Mesenchymal stem cell (in vitro differentiated cells and primary cell): ENCODE data around the gene CHRM5.

Experiments
- DNase-seq: peaks from one replicate; pipeline ENCODE4 v3.0.0-alpha.2; 2013
- H2AFZ ChIP-seq: one replicate; pipeline ENCODE4 v1.6.1; 2013; ENCODE audit warnings: low read depth, mild to moderate bottlenecking, control low read depth, inconsistent platforms, low read length, moderate library complexity
- H2AK5ac ChIP-seq: 2 replicates; pipeline ENCODE4 v1.6.1; 2013; ENCODE audit warnings: low read length, moderate library complexity, mild to moderate bottlenecking, inconsistent platforms; ENCODE audit not compliant: severe bottlenecking
- H2BK120ac ChIP-seq: one replicate; pipeline ENCODE4 v1.6.1; 2013; ENCODE audit warnings: low read depth, mild to moderate bottlenecking, inconsistent platforms, low read length, moderate library complexity
- H2BK12ac ChIP-seq, 2 experiments: one replicate each; pipeline ENCODE4 v1.6.1; 2013; ENCODE audit warnings: inconsistent platforms in 2 of 2, low read length in 2 of 2, mild to moderate bottlenecking in 2 of 2, moderate library complexity in 2 of 2, control low read depth in 1 of 2
- H2BK15ac ChIP-seq: one replicate; pipeline ENCODE4 v1.6.1; 2013; ENCODE audit warnings: mild to moderate bottlenecking, low read depth, inconsistent platforms; ENCODE audit not compliant: poor library complexity, severe bottlenecking
- H2BK5ac ChIP-seq: 2 replicates; pipeline ENCODE4 v1.6.1; 2013; ENCODE audit warnings: low read depth, mild to moderate bottlenecking, low read length, control low read depth, inconsistent platforms; ENCODE audit not compliant: poor library complexity, severe bottlenecking
- H3K14ac ChIP-seq, 2 experiments: one replicate each; pipeline ENCODE4 v1.6.1; 2013; ENCODE audit warnings: inconsistent platforms in 2 of 2, low read length in 2 of 2, control low read depth in 1 of 2, mild to moderate bottlenecking in 1 of 2, moderate library complexity in 1 of 2
- H3K18ac ChIP-seq, 2 experiments: one replicate each; pipeline ENCODE4 v1.6.1; 2013; ENCODE audit warnings: inconsistent platforms in 2 of 2, low read length in 2 of 2, control low read depth in 1 of 2, low read depth in 1 of 2, mild to moderate bottlenecking in 1 of 2
- H3K23ac ChIP-seq, 2 experiments: one replicate each; pipeline ENCODE4 v1.6.1; 2013; ENCODE audit warnings: inconsistent platforms in 2 of 2, low read length in 2 of 2, mild to moderate bottlenecking in 2 of 2, moderate library complexity in 2 of 2, control low read depth in 1 of 2
- H3K27ac ChIP-seq: 2 replicates; pipeline ENCODE4 v1.5.1; 2013; ENCODE audit warnings: mild to moderate bottlenecking, moderate library complexity, low read length, control low read depth, inconsistent platforms; ENCODE audit not compliant: poor library complexity, severe bottlenecking
- H3K27me3 ChIP-seq, 2 experiments: 2 replicates each; pipeline versions ENCODE4 v1.6.1 to v1.7.0; 2013; ENCODE audit warnings: low read length in 2 of 2, mild to moderate bottlenecking in 2 of 2, moderate library complexity in 2 of 2, control low read depth in 1 of 2, inconsistent platforms in 1 of 2; ENCODE audit not compliant: control insufficient read depth in 1 of 2, insufficient read depth in 1 of 2
- H3K36me3 ChIP-seq, 2 experiments: 2 replicates each; pipeline versions ENCODE4 v1.6.1 to v1.7.0; 2013; ENCODE audit warnings: low read length in 2 of 2, control low read depth in 1 of 2, inconsistent platforms in 1 of 2, low read depth in 1 of 2, mild to moderate bottlenecking in 1 of 2; ENCODE audit not compliant: insufficient read depth in 2 of 2, control insufficient read depth in 1 of 2
- H3K4ac ChIP-seq, 2 experiments: one replicate each; pipeline ENCODE4 v1.6.1; 2013; ENCODE audit warnings: inconsistent platforms in 2 of 2, low read length in 2 of 2, mild to moderate bottlenecking in 2 of 2, moderate library complexity in 2 of 2, control low read depth in 1 of 2, low read depth in 1 of 2
- H3K4me1 ChIP-seq: 2 replicates; pipeline ENCODE4 v1.6.1; 2013; ENCODE audit warnings: low read depth, low read length, control low read depth; ENCODE audit not compliant: control insufficient read depth, insufficient read depth
- H3K4me2 ChIP-seq: 2 replicates; pipeline ENCODE4 v1.6.1; 2013; ENCODE audit warnings: low read length, mild to moderate bottlenecking, inconsistent platforms; ENCODE audit not compliant: poor library complexity, severe bottlenecking
- H3K4me3 ChIP-seq, 2 experiments: 2 replicates each; pipeline versions ENCODE4 v1.5.1 to v1.7.0; 2013; ENCODE audit warnings: low read length in 2 of 2, mild to moderate bottlenecking in 2 of 2, control low read depth in 1 of 2, low read depth in 1 of 2; ENCODE audit not compliant: insufficient read depth in 1 of 2
- H3K79me1 ChIP-seq: replicated peaks from 2 replicates; pipeline ENCODE4 v1.6.1; 2013; ENCODE audit warnings: mild to moderate bottlenecking, control low read depth, low read length, inconsistent platforms; ENCODE audit not compliant: poor library complexity, severe bottlenecking
- H3K9ac ChIP-seq: 2 replicates; pipeline ENCODE4 v1.7.0; 2013; ENCODE audit warnings: mild to moderate bottlenecking, low read length, moderate library complexity
- H3K9me3 ChIP-seq: 2 replicates; pipeline ENCODE4 v1.7.0; 2013; ENCODE audit warnings: mild to moderate bottlenecking, low read length; ENCODE audit not compliant: control insufficient read depth
- H4K8ac ChIP-seq: one replicate; pipeline ENCODE4 v1.6.1; 2013; ENCODE audit warnings: inconsistent platforms, mild to moderate bottlenecking, low read length, moderate library complexity
- H4K91ac ChIP-seq: one replicate; pipeline ENCODE4 v1.6.1; 2013; ENCODE audit warnings: mild to moderate bottlenecking, low read length, inconsistent platforms
- WGBS: methylation state at CpG from one replicate; pipeline ENCODE4 v1.1.7; 2013; ENCODE audit warnings: mixed read lengths; 5-methylcytosine and 5-hydroxymethylcytosine counted together

Gene CHRM5

GRCh38 chr15:33963831-33964664 is 4.2 kb upstream of the CHRM5 start:
- Histone ChIP-seq H4K91ac (no peak overlapping the region), H4K8ac (no peak overlapping the region), H3K4me2 (no peak overlapping the region), H3K36me3 (no peaks in the 10 kb centered on the region), H2BK15ac (no peak overlapping the region), H3K27ac (no peak overlapping the region), H2AK5ac (no peak overlapping the region), H3K9me3 (no peaks in the 10 kb centered on the region), H3K23ac (no peak overlapping the region), H3K79me1 (peaks cover 15% of the 10 kb centered on the region), H3K9ac (peak overlapping the region; percentile 10), H3K4me1 (no peaks in the 10 kb centered on the region), H3K14ac (no peak overlapping the region), H2BK120ac (no peak overlapping the region), H2BK5ac (no peak overlapping the region), H2AFZ (no peak overlapping the region), H3K4me3 (no peak overlapping the region), H2BK12ac (no peak overlapping the region), H3K27me3 (no peaks in the 10 kb centered on the region), H3K4ac (no peak overlapping the region), H3K18ac (no peak overlapping the region)
- WGBS: 50% methylated on average over 4 of the region's 8 CpGs
- peak; percentile 54 for DNase-seq

- H4K91ac ChIP-seq: no peak overlapping the region
- WGBS: 95% methylated on average over 2 of the region's 2 CpGs
These were observed 3.6 kb upstream of the CHRM5 start for GRCh38 chr15:33964665-33965040.

GRCh38 chr15:33968821-33969220 is 524 bp downstream of the CHRM5 start:
- H3K4me2 ChIP-seq: no peak overlapping the region
- no peak overlapping the region for H3K4ac ChIP-seq
- H3K4me1 ChIP-seq: no peaks in the 10 kb centered on the region
- H3K36me3 ChIP-seq: no peaks in the 10 kb centered on the region
- no peak overlapping the region for H2BK12ac ChIP-seq
- DNase-seq: no peak
- no peak overlapping the region for H3K23ac ChIP-seq
- no peaks in the 10 kb centered on the region for H3K27me3 ChIP-seq
- H3K27ac ChIP-seq: no peak overlapping the region
- H3K9me3 ChIP-seq: no peaks in the 10 kb centered on the region
- H2BK120ac ChIP-seq: no peak overlapping the region
- no peak overlapping the region for H2BK5ac ChIP-seq
- no peak overlapping the region for H3K14ac ChIP-seq
- H2BK15ac ChIP-seq: no peak overlapping the region
- no peak overlapping the region for H4K91ac ChIP-seq
- no peak overlapping the region for H4K8ac ChIP-seq
- no peak overlapping the region for H3K18ac ChIP-seq
- H2AK5ac ChIP-seq: no peak overlapping the region
- H2AFZ ChIP-seq: no peak overlapping the region
- 88% methylated on average over 1 of the region's 3 CpGs for WGBS
- H3K4me3 ChIP-seq: no peak overlapping the region
- no peak overlapping the region for H3K9ac ChIP-seq
- H3K79me1 ChIP-seq: peaks cover 7% of the 10 kb centered on the region

More at GRCh38 chr15:33964665-33965040, 3.6 kb upstream of the CHRM5 start:
- Histone ChIP-seq H3K27ac (no peak overlapping the region), H2AFZ (no peak overlapping the region), H3K9me3 (no peaks in the 10 kb centered on the region), H3K9ac (no peak overlapping the region), H2BK12ac (no peak overlapping the region), H3K4me3 (no peak overlapping the region), H4K8ac (no peak overlapping the region), H2AK5ac (no peak overlapping the region), H3K79me1 (peaks cover 12% of the 10 kb centered on the region), H3K23ac (no peak overlapping the region), H2BK15ac (no peak overlapping the region), H3K4me2 (no peak overlapping the region), H3K4ac (no peak overlapping the region), H3K14ac (no peak overlapping the region), H3K27me3 (no peaks in the 10 kb centered on the region), H2BK120ac (no peak overlapping the region), H3K36me3 (no peaks in the 10 kb centered on the region), H3K18ac (no peak overlapping the region), H3K4me1 (no peaks in the 10 kb centered on the region), H2BK5ac (no peak overlapping the region)
- DNase-seq: no peak

GRCh38 chr15:33971811-33972210 is 3.5 kb downstream of the CHRM5 start:
- no peak overlapping the region for H2BK120ac ChIP-seq
- no peak overlapping the region for H3K27ac ChIP-seq
- H2BK15ac ChIP-seq: no peak overlapping the region
- no peak overlapping the region for H3K9ac ChIP-seq
- H4K8ac ChIP-seq: no peak overlapping the region
- 100% methylated on average over 1 of the region's 2 CpGs for WGBS
- H3K23ac ChIP-seq: no peak overlapping the region
- H2AFZ ChIP-seq: no peak overlapping the region
- H3K36me3 ChIP-seq: no peaks in the 10 kb centered on the region
- DNase-seq: no peak
- H2BK5ac ChIP-seq: no peak overlapping the region
- H2AK5ac ChIP-seq: no peak overlapping the region
- no peaks in the 10 kb centered on the region for H3K4me1 ChIP-seq
- H3K4me2 ChIP-seq: no peak overlapping the region
- no peaks in the 10 kb centered on the region for H3K9me3 ChIP-seq
- peaks cover 5% of the 10 kb centered on the region for H3K79me1 ChIP-seq
- H3K14ac ChIP-seq: no peak overlapping the region
- H2BK12ac ChIP-seq: no peak overlapping the region
- no peak overlapping the region for H3K18ac ChIP-seq
- H3K4ac ChIP-seq: no peak overlapping the region
- no peak overlapping the region for H3K4me3 ChIP-seq
- H3K27me3 ChIP-seq: no peaks in the 10 kb centered on the region
- H4K91ac ChIP-seq: no peak overlapping the region
